Cardiac fibroblast (primary cell): Measurements from ENCODE around the gene MRPL17.

Experiments used
- DNase-seq, 2 donors: peaks; one replicate each; pipeline versions ENCODE4 v3.0.0 to v3.0.0-alpha.2; 2010; ENCODE audit warnings: low read depth in 2 of 2
- H3K4me3 ChIP-seq, 2 donors: replicated peaks in 1 of 2; 1 replicate in 1 of 2; 2 replicates in 1 of 2; pipeline ENCODE4 v1.5.1; 2011; ENCODE audit warnings: low read depth in 2 of 2, low read length in 2 of 2, mild to moderate bottlenecking in 2 of 2, moderate library complexity in 1 of 2
- CTCF ChIP-seq: IDR thresholded peaks from one replicate; pipeline ENCODE4 v1.5.1; 2011; ENCODE audit warnings: low read depth, mild to moderate bottlenecking, low read length, inconsistent platforms

MRPL17 gene

DNA sequence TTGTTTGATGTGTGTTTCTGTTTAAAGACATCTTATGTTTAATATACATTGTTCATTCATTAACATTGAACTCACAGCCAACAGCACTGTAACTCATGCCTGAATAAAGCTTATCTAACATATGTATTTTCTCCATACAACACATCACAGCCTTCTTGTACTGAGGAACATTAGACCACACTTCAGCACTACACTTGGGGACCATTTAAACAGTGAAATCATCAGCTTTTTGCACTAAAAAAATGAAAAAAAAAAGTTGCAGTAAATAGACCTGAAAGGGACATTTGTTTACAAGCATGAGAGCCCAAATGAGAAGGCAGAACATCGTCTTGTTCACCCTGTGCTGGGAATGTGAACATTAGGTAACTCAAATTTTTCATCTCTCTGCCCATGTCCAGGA is 48.6 kb downstream of the MRPL17 start:
- H3K4me3 ChIP-seq = no peak overlapping the region
- DNase-seq = no peak
- TF ChIP-seq CTCF = no peak

DNA sequence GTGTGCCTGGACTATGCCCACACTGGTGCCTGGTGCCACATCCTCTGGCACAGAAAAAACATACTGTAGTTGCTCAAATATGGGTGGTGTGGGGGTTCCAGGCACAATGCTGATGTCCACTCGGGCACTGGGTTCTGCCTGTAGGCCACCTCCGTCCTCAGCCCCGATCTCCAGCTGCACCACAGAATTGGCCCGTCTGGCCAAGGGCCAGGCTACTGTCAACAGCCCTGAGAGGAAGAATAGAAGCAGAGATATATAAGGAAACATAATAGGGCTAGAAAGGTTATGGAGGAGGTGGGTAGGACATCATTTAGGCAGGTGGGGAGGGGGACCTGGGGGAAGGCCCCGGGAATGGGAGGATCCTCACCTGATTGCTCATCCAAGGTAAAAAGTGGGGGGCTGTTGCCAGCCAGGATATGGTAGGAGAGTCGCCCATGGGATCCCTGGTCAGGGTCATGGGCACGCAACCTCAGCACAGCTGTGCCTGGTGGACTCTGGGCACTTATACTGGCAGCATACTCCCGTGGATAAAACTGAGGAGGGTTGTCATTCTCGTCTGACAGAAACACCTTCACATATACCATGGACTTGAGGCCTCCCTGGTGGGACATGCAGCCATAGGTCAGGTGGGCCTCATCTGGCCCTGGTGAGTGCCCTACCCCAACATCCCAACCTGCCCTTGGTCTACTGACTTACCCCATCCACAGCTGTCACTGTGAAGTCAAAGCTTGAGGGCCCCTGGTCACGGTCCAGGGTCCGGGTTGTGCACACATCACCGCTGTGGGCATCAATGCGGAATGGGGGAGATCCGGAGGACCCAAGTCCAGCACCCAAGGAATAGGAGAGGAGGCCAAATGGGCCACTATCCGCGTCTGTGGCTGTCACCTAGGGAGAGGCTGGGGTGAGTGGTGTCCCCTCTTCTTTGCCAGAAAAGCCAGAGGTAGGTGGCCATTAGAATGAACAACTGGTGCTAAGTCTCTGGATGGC is 49.4 kb downstream of the MRPL17 start:
- TF ChIP-seq CTCF = no peak
- H3K4me3 ChIP-seq = no peak overlapping the region
- no peak for DNase-seq

GRCh38 chr11:6632116-6633073 is 50.7 kb downstream of the MRPL17 start:
- H3K4me3 ChIP-seq = no peak overlapping the region
- no peak for DNase-seq
- no peak for TF ChIP-seq CTCF

DNA sequence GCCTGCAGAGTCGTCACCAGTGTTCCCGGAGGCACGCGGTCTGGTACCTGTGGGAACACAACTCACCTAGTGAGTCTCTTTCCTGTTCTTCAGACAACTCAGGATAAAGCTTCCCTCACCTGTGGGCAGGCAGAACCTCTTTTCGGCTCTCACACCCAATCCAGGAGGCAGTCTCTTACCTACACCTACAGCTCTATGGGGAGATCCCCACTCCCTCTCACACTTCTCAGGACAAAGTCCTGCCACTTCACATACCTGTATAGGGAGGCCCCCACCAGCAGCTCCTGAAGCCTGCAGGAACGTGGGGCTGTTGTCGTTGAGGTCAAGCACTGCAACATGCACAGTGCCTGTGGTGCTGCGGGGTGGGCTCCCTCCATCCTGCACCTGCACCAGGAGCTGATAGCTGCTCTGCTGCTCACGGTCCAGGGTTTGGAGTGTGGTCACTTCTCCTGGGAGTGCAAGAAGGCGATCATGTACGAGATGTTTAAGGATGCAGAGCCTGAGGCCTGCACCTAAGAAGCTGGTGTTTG is 51.7 kb downstream of the MRPL17 start:
- no peak for TF ChIP-seq CTCF
- H3K4me3 ChIP-seq = no peak overlapping the region
- DNase-seq = no peak

- H3K4me3 ChIP-seq = no peak overlapping the region
- no peak for DNase-seq
- no peak for TF ChIP-seq CTCF
Measured at GRCh38 chr11:6630632-6631291, 52.4 kb downstream of the MRPL17 start.
